Hematopoietic multipotent progenitor cell treated with erythropoietin and hydrocortisone succinate and interleukin-3 and kit ligand, for 6 days (in vitro differentiated cells): Measurements from ENCODE around the gene ASB7.

Experiments
- DNase-seq: peaks from one replicate; pipeline ENCODE4 v3.0.0-alpha.2; 2015

The ASB7 gene

GRCh38 chr15:100598655-100599054 is 3.7 kb upstream of the ASB7 start:
- no peak for DNase-seq

GRCh38 chr15:100601163-100601562 is 1.2 kb upstream of the ASB7 start:
- peak; percentile 77 for DNase-seq

GRCh38 chr15:100601617-100602063 is 749 bp upstream of the ASB7 start:
- DNase-seq: no peak

- peak; percentile 64 for DNase-seq
Observed at GRCh38 chr15:100602823-100603393, 519 bp downstream of the ASB7 start.

- DNase-seq: peak; percentile 47
Observed at GRCh38 chr15:100612539-100612938, 10.2 kb downstream of the ASB7 start.

- DNase-seq: no peak
Observed at GRCh38 chr15:100613208-100613607, 10.8 kb downstream of the ASB7 start.

- DNase-seq: peak; percentile 43
Observed at GRCh38 chr15:100614336-100614735, 11.9 kb downstream of the ASB7 start.

GRCh38 chr15:100614918-100615317 is 12.5 kb downstream of the ASB7 start:
- DNase-seq: no peak

GRCh38 chr15:100615801-100616200 is 13.4 kb downstream of the ASB7 start:
- no peak for DNase-seq

GRCh38 chr15:100616700-100617099 is 14.3 kb downstream of the ASB7 start:
- DNase-seq: no peak

GRCh38 chr15:100623301-100623700 is 20.9 kb downstream of the ASB7 start:
- DNase-seq: no peak

GRCh38 chr15:100627789-100628395 is 25.5 kb downstream of the ASB7 start:
- DNase-seq: peak; percentile 77

GRCh38 chr15:100628746-100629145 is 26.4 kb downstream of the ASB7 start:
- DNase-seq: no peak

- no peak for DNase-seq
Observed at GRCh38 chr15:100631831-100632230, 29.4 kb downstream of the ASB7 start.

- DNase-seq: no peak
Observed at GRCh38 chr15:100633763-100634075, 31.3 kb downstream of the ASB7 start.

GRCh38 chr15:100635406-100636071 is 33.1 kb downstream of the ASB7 start:
- DNase-seq: no peak

- no peak for DNase-seq
Observed at GRCh38 chr15:100638177-100638730, 35.9 kb downstream of the ASB7 start.

GRCh38 chr15:100642213-100642949 is 40.0 kb downstream of the ASB7 start:
- peak; percentile 13 for DNase-seq

GRCh38 chr15:100642950-100643338 is 40.6 kb downstream of the ASB7 start:
- DNase-seq: peak; percentile 10

GRCh38 chr15:100645671-100646070 is 43.3 kb downstream of the ASB7 start:
- no peak for DNase-seq

- DNase-seq: no peak
Observed at GRCh38 chr15:100648951-100649350, 46.6 kb downstream of the ASB7 start.

GRCh38 chr15:100650685-100651084 is 48.3 kb downstream of the ASB7 start:
- peak; percentile 9 for DNase-seq

GRCh38 chr15:100651253-100651652 is 48.9 kb downstream of the ASB7 start:
- DNase-seq: no peak

GRCh38 chr15:100652116-100652515 is 49.7 kb downstream of the ASB7 start:
- no peak for DNase-seq
